ENCODE measurements around the gene NAA16.
"Not testable (repeated sequence)": the region's sequence is repeated elsewhere in the genome, so short reads cannot be mapped to it uniquely, and the experiment has no call there.

GRCh38 chr13:41279156-41279555 is 31.9 kb upstream of the NAA16 start:
- TF ChIP-seq CTCF (conservative IDR thresholded peaks at IDR 0.05; ENCODE audit: low read depth, low read length); EZH2 (IDR thresholded peaks at IDR 0.05; ENCODE audit: borderline replicate concordance, low read depth, low read length, poor library complexity, severe bottlenecking): not testable (repeated sequence)
